GM20000 (cell line): ENCODE measurements around the gene CA5A.
A peak's percentile ranks its signal among the peaks of the same experiment; 100 is the strongest.
"Not testable (repeated sequence)": the region's sequence is repeated elsewhere in the genome, so short reads cannot be mapped to it uniquely, and the experiment has no call there.

Experiments used
- DNase-seq: peaks from one replicate; pipeline ENCODE4 v3.0.0; 2012; ENCODE audit warnings: low spot score
- CTCF ChIP-seq: IDR thresholded peaks from 2 replicates; pipeline ENCODE4 v1.5.1; 2012; ENCODE audit warnings: mild to moderate bottlenecking, control low read depth; ENCODE audit errors: extremely low read depth, missing control alignments

The CA5A gene

GRCh38 chr16:87880117-87880696 lies 56.1 kb downstream of the CA5A start:
- TF ChIP-seq CTCF: no peak
- no peak for DNase-seq

- DNase-seq: not testable (repeated sequence)
Observed at GRCh38 chr16:87879411-87880013, 56.8 kb downstream of the CA5A start.

- no peak for DNase-seq
- no peak for TF ChIP-seq CTCF
Observed at GRCh38 chr16:87878704-87879103, 57.6 kb downstream of the CA5A start.

- no peak for TF ChIP-seq CTCF
Observed at GRCh38 chr16:87877942-87878507, 58.3 kb downstream of the CA5A start.

GRCh38 chr16:87874639-87875427 lies 61.5 kb downstream of the CA5A start:
- peak; percentile 60 for DNase-seq
- TF ChIP-seq CTCF: no peak

More at GRCh38 chr16:87877942-87878507, 58.3 kb downstream of the CA5A start:
- peak; percentile 39 for DNase-seq

- DNase-seq: not testable (repeated sequence)
Observed at GRCh38 chr16:87870418-87871291, 65.7 kb downstream of the CA5A start.

- DNase-seq: not testable (repeated sequence)
Observed at GRCh38 chr16:87869879-87870417, 66.4 kb downstream of the CA5A start.

- peak; percentile 87 for DNase-seq
Observed at GRCh38 chr16:87869061-87869878, 67.1 kb downstream of the CA5A start, which contains the start of gene SLC7A5. Gene SLC7A5 (minus strand): TSS chr16:87869507. CDS start chr16:87869422, 85 bp downstream.

GRCh38 chr16:87868254-87869029 lies 67.9 kb downstream of the CA5A start:
- peak; percentile 49 for DNase-seq

GRCh38 chr16:87865902-87866555 lies 70.3 kb downstream of the CA5A start:
- DNase-seq: not testable (repeated sequence)
